K562 (cell line): ENCODE data around the gene PLEKHN1. TPM values are rescaled to one million over a fixed set of nuclear protein-coding genes. Genes with fewer than 3 reads are reported as not detected.

Experiments
- CBX5 ChIP-seq: IDR thresholded peaks from 2 replicates; pipeline ENCODE4 v1.6.1; 2014; ENCODE audit warnings: low read depth, borderline replicate concordance
- CHCHD3 ChIP-seq: fragments of 250-450 bp; sonication (Bioruptor Pico); IDR thresholded peaks from 2 replicates; pipeline ENCODE4 v2.1.2; 2022; ENCODE audit warnings: mild to moderate bottlenecking
- DDX20 ChIP-seq: fragments of 450-650 bp; IDR thresholded peaks from 2 replicates; pipeline ENCODE4 v1.6.1; 2016; ENCODE audit warnings: missing genetic modification characterization, low read depth, mild to moderate bottlenecking, missing compliant biosample characterization, moderate library complexity
- FOXA3 ChIP-seq, 2 experiments: fragments of 450-650 bp in 1 of 2; sonication (generic) in 1 of 2; formaldehyde crosslinking; IDR thresholded peaks in 1 of 2; conservative IDR thresholded peaks in 1 of 2; 2 replicates each; pipeline versions ENCODE4 v1.4.0 to v1.8.0; 2020 to 2022; ENCODE audit warnings: mild to moderate bottlenecking in 2 of 2, missing genetic modification reagents in 1 of 2
- L3MBTL2 ChIP-seq: fragments of 450-650 bp; IDR thresholded peaks from 2 replicates; pipeline ENCODE4 v1.6.1; 2016; ENCODE audit warnings: mild to moderate bottlenecking, moderate library complexity
- NEUROD1 ChIP-seq: fragments of 150-350 bp; IDR thresholded peaks from 2 replicates; pipeline ENCODE4 v1.6.1; 2014; ENCODE audit warnings: borderline replicate concordance, low read length, low read depth; ENCODE audit not compliant: partially characterized antibody
- NFE2 ChIP-seq: IDR thresholded peaks from 2 replicates; pipeline ENCODE4 v1.6.1; 2014; ENCODE audit warnings: antibody characterized with exemption, low read depth
- NONO ChIP-seq, 2 experiments: fragments of 200-400 bp in 1 of 2; fragments of 450-650 bp in 1 of 2; formaldehyde crosslinking in 1 of 2; IDR thresholded peaks; 2 replicates each; pipeline ENCODE4 v1.6.1; 2017; ENCODE audit warnings: low read depth in 2 of 2, mild to moderate bottlenecking in 2 of 2, moderate library complexity in 2 of 2, low read length in 1 of 2
- NR3C1 ChIP-seq: sonication (generic); formaldehyde crosslinking; IDR thresholded peaks from 2 replicates; pipeline ENCODE4 v1.8.1; 2022; ENCODE audit warnings: missing genetic modification reagents
- POLR2H ChIP-seq: IDR thresholded peaks from 2 replicates; pipeline ENCODE4 v1.6.1; 2016; ENCODE audit warnings: missing genetic modification characterization, low read depth, mild to moderate bottlenecking, control low read depth, missing compliant biosample characterization, moderate library complexity
- SAFB ChIP-seq: fragments of 200-400 bp; formaldehyde crosslinking; IDR thresholded peaks from 2 replicates; pipeline ENCODE4 v1.6.1; 2017; ENCODE audit warnings: low read depth, low read length, borderline replicate concordance
- SLC30A9 ChIP-seq: fragments of 250-450 bp; sonication (Bioruptor Pico); IDR thresholded peaks from 2 replicates; pipeline ENCODE4 v1.8.0; 2022; ENCODE audit warnings: mild to moderate bottlenecking, moderate library complexity
- U2AF2 ChIP-seq: fragments of 200-400 bp; formaldehyde crosslinking; optimal IDR thresholded peaks from 2 replicates; pipeline ENCODE3; 2017; ENCODE audit warnings: low read depth, mild to moderate bottlenecking, low read length
- ZBTB1 ChIP-seq: sonication (generic); formaldehyde crosslinking; IDR thresholded peaks from 2 replicates; pipeline ENCODE4 v1.8.1; 2023; ENCODE audit warnings: missing genetic modification reagents, low read depth, mild to moderate bottlenecking, borderline replicate concordance
- polyA plus RNA-seq, 8 experiments: library from polyadenylated mRNA; depleted of rRNA in 4 of 8; stranded (reverse) in 5 of 8; unstranded in 3 of 8; fragments of >200 nt; fragmentation: Nextera tagmentation in 2 of 8; fragmentation: Illumina TruSeq in 1 of 8; extraction: Ambion mirVana in 2 of 8; extraction: Trizol in 1 of 8; gene quantifications; 2 replicates each; pipeline versions ENCODE4 v1.2.1 to v1.2.3, GENCODE V29; 2011 to 2014; ENCODE audit warnings: inconsistent platforms in 1 of 8, missing spikeins in 1 of 8
- total RNA-seq, 7 experiments: library from RNA; depleted of rRNA in 6 of 7; stranded (reverse); fragments of >200 nt in 6 of 7; fragmentation: Illumina TruSeq in 2 of 7; extraction: Trizol in 2 of 7; gene quantifications; 2 replicates each; pipeline versions ENCODE4 v1.2.1 to v1.2.3, GENCODE V29; 2011 to 2021; ENCODE audit warnings: low replicate concordance in 1 of 7
- TF ChIP-seq, protein P1 (sequence below): fragments of 200-800 bp; sonication (Bioruptor generic); IDR thresholded peaks from 2 replicates; pipeline ENCODE4 v1.6.1; 2016; ENCODE audit warnings: missing genetic modification characterization, missing compliant biosample characterization
- TF ChIP-seq, protein P2 (sequence below): fragments of 250-450 bp; sonication (Bioruptor Pico); IDR thresholded peaks from 2 replicates; pipeline ENCODE4 v1.5.1; 2021; ENCODE audit warnings: mild to moderate bottlenecking
- TF ChIP-seq, protein P3 (sequence below): fragments of 450-650 bp; IDR thresholded peaks from 2 replicates; pipeline ENCODE4 v1.6.1; 2016

PLEKHN1 gene
- total and polyA plus RNA-seq, 9 of the 15 experiments (the other 6 are each of a cell fraction or from before 2014, with no cell fraction given) = 0.07 to 1.5 (median 0.13) TPM; not detected in 2

DNA sequence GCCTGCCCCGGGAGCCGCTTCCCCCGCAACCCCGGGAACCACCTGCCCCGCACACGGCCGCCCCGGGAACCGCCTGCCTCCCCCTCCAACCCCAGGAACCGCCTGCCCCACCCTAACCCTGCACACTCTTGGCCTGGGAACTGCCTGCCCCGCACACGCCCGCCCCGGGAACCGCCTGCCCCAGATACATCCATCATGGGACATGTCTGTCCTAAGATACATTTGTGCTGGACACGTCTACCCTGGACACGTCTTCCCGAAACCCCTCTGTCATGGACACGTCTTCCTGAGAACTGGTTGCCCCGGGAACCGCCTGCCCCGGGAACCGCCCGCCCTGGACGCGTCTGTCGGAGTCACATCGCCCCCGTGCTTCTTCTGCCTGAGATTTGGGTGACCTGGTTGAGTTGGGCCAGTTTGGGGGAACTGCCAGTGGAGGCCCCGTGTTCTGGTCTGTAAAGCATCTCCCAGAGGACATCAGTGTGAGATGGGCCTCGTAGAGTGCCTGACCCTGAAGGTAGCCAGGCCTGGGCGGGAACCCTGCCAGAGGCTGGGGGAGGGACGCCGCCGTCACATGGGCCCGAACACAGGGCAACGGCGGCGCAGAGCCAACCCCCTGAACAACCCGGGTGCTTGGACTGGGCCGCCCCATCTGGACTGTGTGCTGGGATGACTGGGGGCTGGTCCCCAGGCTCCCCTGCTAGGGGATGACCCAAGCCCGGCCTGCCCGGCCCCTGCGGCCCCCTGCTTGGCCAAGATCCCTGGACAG lies 12.0 kb downstream of the PLEKHN1 start (continued):
- TF ChIP-seq, protein P1, sequence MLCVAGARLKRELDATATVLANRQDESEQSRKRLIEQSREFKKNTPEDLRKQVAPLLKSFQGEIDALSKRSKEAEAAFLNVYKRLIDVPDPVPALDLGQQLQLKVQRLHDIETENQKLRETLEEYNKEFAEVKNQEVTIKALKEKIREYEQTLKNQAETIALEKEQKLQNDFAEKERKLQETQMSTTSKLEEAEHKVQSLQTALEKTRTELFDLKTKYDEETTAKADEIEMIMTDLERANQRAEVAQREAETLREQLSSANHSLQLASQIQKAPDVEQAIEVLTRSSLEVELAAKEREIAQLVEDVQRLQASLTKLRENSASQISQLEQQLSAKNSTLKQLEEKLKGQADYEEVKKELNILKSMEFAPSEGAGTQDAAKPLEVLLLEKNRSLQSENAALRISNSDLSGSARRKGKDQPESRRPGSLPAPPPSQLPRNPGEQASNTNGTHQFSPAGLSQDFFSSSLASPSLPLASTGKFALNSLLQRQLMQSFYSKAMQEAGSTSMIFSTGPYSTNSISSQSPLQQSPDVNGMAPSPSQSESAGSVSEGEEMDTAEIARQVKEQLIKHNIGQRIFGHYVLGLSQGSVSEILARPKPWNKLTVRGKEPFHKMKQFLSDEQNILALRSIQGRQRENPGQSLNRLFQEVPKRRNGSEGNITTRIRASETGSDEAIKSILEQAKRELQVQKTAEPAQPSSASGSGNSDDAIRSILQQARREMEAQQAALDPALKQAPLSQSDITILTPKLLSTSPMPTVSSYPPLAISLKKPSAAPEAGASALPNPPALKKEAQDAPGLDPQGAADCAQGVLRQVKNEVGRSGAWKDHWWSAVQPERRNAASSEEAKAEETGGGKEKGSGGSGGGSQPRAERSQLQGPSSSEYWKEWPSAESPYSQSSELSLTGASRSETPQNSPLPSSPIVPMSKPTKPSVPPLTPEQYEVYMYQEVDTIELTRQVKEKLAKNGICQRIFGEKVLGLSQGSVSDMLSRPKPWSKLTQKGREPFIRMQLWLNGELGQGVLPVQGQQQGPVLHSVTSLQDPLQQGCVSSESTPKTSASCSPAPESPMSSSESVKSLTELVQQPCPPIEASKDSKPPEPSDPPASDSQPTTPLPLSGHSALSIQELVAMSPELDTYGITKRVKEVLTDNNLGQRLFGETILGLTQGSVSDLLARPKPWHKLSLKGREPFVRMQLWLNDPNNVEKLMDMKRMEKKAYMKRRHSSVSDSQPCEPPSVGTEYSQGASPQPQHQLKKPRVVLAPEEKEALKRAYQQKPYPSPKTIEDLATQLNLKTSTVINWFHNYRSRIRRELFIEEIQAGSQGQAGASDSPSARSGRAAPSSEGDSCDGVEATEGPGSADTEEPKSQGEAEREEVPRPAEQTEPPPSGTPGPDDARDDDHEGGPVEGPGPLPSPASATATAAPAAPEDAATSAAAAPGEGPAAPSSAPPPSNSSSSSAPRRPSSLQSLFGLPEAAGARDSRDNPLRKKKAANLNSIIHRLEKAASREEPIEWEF = no peak
- TF ChIP-seq POLR2H = no peak
- no peak for TF ChIP-seq NFE2
- TF ChIP-seq CHCHD3 (CRISPR knock-in tag) = no peak
- TF ChIP-seq FOXA3 (CRISPR knock-in tag; conservative IDR thresholded peaks at IDR 0.05 in 1 of 2, IDR thresholded peaks at IDR 0.05 in 1 of 2) = no peak
- TF ChIP-seq NR3C1 (CRISPR knock-in tag) = no peak
- TF ChIP-seq ZBTB1 (CRISPR knock-in tag) = peak; percentile 93
- no peak for TF ChIP-seq DDX20 (tag)
- TF ChIP-seq CBX5 = no peak
- TF ChIP-seq, protein P2, sequence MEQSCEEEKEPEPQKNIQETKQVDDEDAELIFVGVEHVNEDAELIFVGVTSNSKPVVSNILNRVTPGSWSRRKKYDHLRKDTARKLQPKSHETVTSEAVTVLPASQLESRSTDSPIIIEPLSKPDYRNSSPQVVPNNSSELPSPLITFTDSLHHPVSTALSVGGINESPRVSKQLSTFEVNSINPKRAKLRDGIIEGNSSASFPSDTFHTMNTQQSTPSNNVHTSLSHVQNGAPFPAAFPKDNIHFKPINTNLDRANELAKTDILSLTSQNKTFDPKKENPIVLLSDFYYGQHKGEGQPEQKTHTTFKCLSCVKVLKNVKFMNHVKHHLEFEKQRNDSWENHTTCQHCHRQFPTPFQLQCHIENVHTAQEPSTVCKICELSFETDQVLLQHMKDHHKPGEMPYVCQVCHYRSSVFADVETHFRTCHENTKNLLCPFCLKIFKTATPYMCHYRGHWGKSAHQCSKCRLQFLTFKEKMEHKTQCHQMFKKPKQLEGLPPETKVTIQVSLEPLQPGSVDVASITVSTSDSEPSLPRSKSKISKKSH = no peak
- TF ChIP-seq SAFB = no peak
- 0 out of 2 replicates have a peak, but pooled peaks have one; percentile 39 for TF ChIP-seq L3MBTL2
- no peak for TF ChIP-seq U2AF2
- TF ChIP-seq, protein P3, sequence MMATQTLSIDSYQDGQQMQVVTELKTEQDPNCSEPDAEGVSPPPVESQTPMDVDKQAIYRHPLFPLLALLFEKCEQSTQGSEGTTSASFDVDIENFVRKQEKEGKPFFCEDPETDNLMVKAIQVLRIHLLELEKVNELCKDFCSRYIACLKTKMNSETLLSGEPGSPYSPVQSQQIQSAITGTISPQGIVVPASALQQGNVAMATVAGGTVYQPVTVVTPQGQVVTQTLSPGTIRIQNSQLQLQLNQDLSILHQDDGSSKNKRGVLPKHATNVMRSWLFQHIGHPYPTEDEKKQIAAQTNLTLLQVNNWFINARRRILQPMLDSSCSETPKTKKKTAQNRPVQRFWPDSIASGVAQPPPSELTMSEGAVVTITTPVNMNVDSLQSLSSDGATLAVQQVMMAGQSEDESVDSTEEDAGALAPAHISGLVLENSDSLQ = peak; percentile 69
- TF ChIP-seq SLC30A9 (CRISPR knock-in tag) = no peak
- no peak for TF ChIP-seq NONO (IDR thresholded peaks at IDR 0.05; ENCODE audit: low read depth in 2 of 2, low read length in 1 of 2)
- TF ChIP-seq NEUROD1 = no peak
